HepG2 (cell line): ENCODE measurements around the gene TRPT1. TPM values are rescaled to one million over a fixed set of nuclear protein-coding genes. Genes with fewer than 3 reads are reported as not detected.

Experiments
- BORCS8-MEF2B ChIP-seq: sonication (generic); formaldehyde crosslinking; IDR thresholded peaks from 2 replicates; pipeline ENCODE4 v1.8.0; 2022; ENCODE audit warnings: mild to moderate bottlenecking, missing genetic modification reagents
- CREB3 ChIP-seq: sonication (generic); formaldehyde crosslinking; IDR thresholded peaks from 2 replicates; pipeline ENCODE4 v1.5.0; 2020; ENCODE audit warnings: missing genetic modification reagents
- FOSL2 ChIP-seq: sonication (generic); formaldehyde crosslinking; IDR thresholded peaks from 2 replicates; pipeline ENCODE4 v1.4.0; 2020; ENCODE audit warnings: missing genetic modification reagents
- FOXJ3 ChIP-seq: sonication (generic); formaldehyde crosslinking; IDR thresholded peaks from 2 replicates; pipeline ENCODE4 v1.4.0; 2020; ENCODE audit warnings: missing genetic modification reagents, mild to moderate bottlenecking, borderline replicate concordance
- GATA4 ChIP-seq: sonication (generic); IDR thresholded peaks from 2 replicates; pipeline ENCODE4 v1.6.1; 2016; ENCODE audit warnings: antibody characterized with exemption, low read depth, borderline replicate concordance
- GLMP ChIP-seq: sonication (generic); formaldehyde crosslinking; IDR thresholded peaks from 2 replicates; pipeline ENCODE4 v1.9.0; 2021; ENCODE audit warnings: missing genetic modification reagents, mild to moderate bottlenecking, borderline replicate concordance
- HMG20B ChIP-seq: conservative IDR thresholded peaks from 2 replicates; pipeline ENCODE4 v1.6.1; 2016; ENCODE audit warnings: missing genetic modification reagents, missing compliant biosample characterization
- NCOR1 ChIP-seq: fragments of 200-600 bp; sonication (generic); IDR thresholded peaks from 2 replicates; pipeline ENCODE4 v1.7.0; 2017; ENCODE audit warnings: antibody characterized with exemption, low read length, borderline replicate concordance
- NR2C2 ChIP-seq: sonication (generic); formaldehyde crosslinking; IDR thresholded peaks from 2 replicates; pipeline ENCODE4 v1.4.0; 2020; ENCODE audit warnings: missing genetic modification reagents, mild to moderate bottlenecking, moderate library complexity, borderline replicate concordance
- NRL ChIP-seq: sonication (generic); formaldehyde crosslinking; IDR thresholded peaks from 2 replicates; pipeline ENCODE4 v1.5.0; 2020; ENCODE audit warnings: missing genetic modification reagents, mild to moderate bottlenecking, moderate library complexity, borderline replicate concordance
- RBM22 ChIP-seq: fragments of 200-400 bp; formaldehyde crosslinking; optimal IDR thresholded peaks from 2 replicates; pipeline ENCODE3; 2017; ENCODE audit warnings: mild to moderate bottlenecking, low read length, moderate library complexity
- SKI ChIP-seq: fragments of 450-650 bp; IDR thresholded peaks from one replicate; pipeline ENCODE4 v1.6.1; 2018; ENCODE audit warnings: mild to moderate bottlenecking; ENCODE audit not compliant: partially characterized antibody
- SNAPC2 ChIP-seq: sonication (generic); formaldehyde crosslinking; IDR thresholded peaks from 2 replicates; pipeline ENCODE4 v1.8.1; 2022; ENCODE audit warnings: mild to moderate bottlenecking, missing genetic modification reagents
- SSRP1 ChIP-seq: IDR thresholded peaks from 2 replicates; pipeline ENCODE4 v1.6.1; 2016; ENCODE audit warnings: control low read depth
- TAF1 ChIP-seq: sonication (generic); formaldehyde crosslinking; IDR thresholded peaks from 2 replicates; pipeline ENCODE4 v1.4.0; 2020; ENCODE audit warnings: missing genetic modification reagents
- TBX2 ChIP-seq: sonication (generic); formaldehyde crosslinking; IDR thresholded peaks from 2 replicates; pipeline ENCODE4 v1.5.0; 2020; ENCODE audit warnings: missing genetic modification reagents, mild to moderate bottlenecking, borderline replicate concordance
- THAP8 ChIP-seq: sonication (generic); formaldehyde crosslinking; IDR thresholded peaks from 2 replicates; pipeline ENCODE4 v1.5.1; 2020; ENCODE audit warnings: missing genetic modification reagents, mild to moderate bottlenecking, borderline replicate concordance
- U2AF2 ChIP-seq: fragments of 200-400 bp; formaldehyde crosslinking; IDR thresholded peaks from 2 replicates; pipeline ENCODE4 v1.6.1; 2017; ENCODE audit warnings: low read depth, mild to moderate bottlenecking, low read length
- ZBTB49 ChIP-seq: sonication (generic); formaldehyde crosslinking; IDR thresholded peaks from 2 replicates; pipeline ENCODE4 v1.4.0; 2020; ENCODE audit warnings: missing genetic modification reagents, borderline replicate concordance
- ZNF205 ChIP-seq: IDR thresholded peaks from 2 replicates; pipeline ENCODE4 v1.6.1; 2018; ENCODE audit warnings: missing biosample characterization, missing genetic modification reagents
- ZNF234 ChIP-seq: sonication (generic); formaldehyde crosslinking; conservative IDR thresholded peaks from 2 replicates; pipeline ENCODE4 v1.5.1; 2020; ENCODE audit warnings: mild to moderate bottlenecking, missing genetic modification reagents
- ZNF264 ChIP-seq: sonication (generic); formaldehyde crosslinking; IDR thresholded peaks from 2 replicates; pipeline ENCODE4 v1.4.0; 2020; ENCODE audit warnings: missing genetic modification reagents
- ZNF672 ChIP-seq: sonication (generic); formaldehyde crosslinking; IDR thresholded peaks from 2 replicates; pipeline ENCODE4 v1.8.1; 2022; ENCODE audit warnings: missing genetic modification reagents
- ZNF678 ChIP-seq: sonication (generic); formaldehyde crosslinking; IDR thresholded peaks from 2 replicates; pipeline ENCODE4 v1.4.0; 2020; ENCODE audit warnings: mild to moderate bottlenecking, missing genetic modification reagents
- ZNF891 ChIP-seq: sonication (generic); formaldehyde crosslinking; IDR thresholded peaks from 2 replicates; pipeline ENCODE4 v1.5.0; 2020; ENCODE audit warnings: mild to moderate bottlenecking, missing genetic modification reagents
- polyA plus RNA-seq, 8 experiments: library from polyadenylated mRNA; depleted of rRNA in 3 of 8; stranded (reverse) in 7 of 8; unstranded in 1 of 8; fragments of >200 nt; fragmentation: Illumina TruSeq in 4 of 8; extraction: Trizol in 4 of 8; gene quantifications; 2 replicates each; pipeline versions ENCODE4 v1.2.1 to v1.2.3, GENCODE V29; 2011 to 2016; ENCODE audit warnings: low read depth in 4 of 8, missing spikeins in 1 of 8, mixed read lengths in 1 of 8; ENCODE audit not compliant: insufficient read depth in 1 of 8
- total RNA-seq, 5 experiments: library from RNA; depleted of rRNA; stranded (reverse); fragments of >200 nt; fragmentation: Illumina TruSeq; extraction: Trizol; gene quantifications; 2 replicates each; pipeline ENCODE4 v1.2.3, GENCODE V29; 2016; ENCODE audit warnings: low read depth in 1 of 5

TRPT1 gene
- total and polyA plus RNA-seq, 2 of the 13 experiments (the other 11 are each of a cell fraction or from before 2014, with no cell fraction given) = 24.8 to 40.7 TPM

DNA sequence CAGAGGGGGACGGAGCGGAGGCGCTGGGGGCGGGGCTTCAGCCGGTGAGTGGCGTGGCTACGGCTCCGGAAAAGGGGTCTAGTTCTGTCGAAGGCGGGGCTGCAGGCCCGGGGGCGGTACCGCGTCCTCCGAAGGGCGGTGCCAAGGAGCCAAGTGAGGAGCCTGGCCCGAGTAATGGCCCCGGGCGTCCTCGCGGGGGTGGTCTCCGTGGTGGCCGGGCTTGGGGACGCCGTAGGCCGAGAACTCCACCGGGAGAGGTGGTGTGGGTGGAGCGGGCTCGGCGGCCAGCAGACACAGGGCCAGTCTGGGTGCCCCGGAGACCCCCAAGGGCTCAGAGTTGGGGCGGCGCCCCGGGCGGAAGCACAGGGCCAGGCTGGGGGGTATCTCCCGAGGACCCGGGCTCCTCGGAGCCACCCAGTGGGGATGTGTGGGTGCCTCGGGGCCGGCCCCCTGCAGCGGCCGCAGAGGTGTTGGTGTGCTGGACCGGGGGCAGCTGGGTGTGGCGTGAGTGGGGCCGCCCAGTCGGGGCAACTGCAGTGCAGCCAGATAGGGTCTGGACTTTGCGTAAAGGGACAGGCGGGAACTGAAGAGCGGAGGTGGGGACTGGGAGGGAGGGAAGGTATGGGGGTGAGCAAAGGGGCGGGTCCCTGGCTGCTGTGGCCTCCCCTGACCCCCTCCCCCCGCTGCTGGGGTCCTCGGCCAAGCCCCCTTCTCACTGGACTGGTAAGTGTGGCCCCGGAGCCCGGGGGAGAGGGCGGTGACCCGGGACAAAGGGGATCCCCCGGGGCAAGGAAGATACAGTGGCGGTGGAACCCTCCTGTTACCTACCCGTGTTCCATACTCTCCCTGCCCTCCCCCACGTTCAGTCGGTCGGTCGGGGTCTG, 15.7 kb upstream of the TRPT1 start (continued):
- TF ChIP-seq HMG20B = no peak
- peak; percentile 66 for TF ChIP-seq TAF1 (CRISPR knock-in tag)
- TF ChIP-seq ZNF234 = no peak; the same call in 1 of the 2 replicates
- no peak for TF ChIP-seq NCOR1
- no peak for TF ChIP-seq ZNF264 (CRISPR knock-in tag)
- TF ChIP-seq CREB3 (CRISPR knock-in tag) = no peak
- TF ChIP-seq GATA4 = no peak
- TF ChIP-seq SSRP1 = no peak
- no peak for TF ChIP-seq GLMP (CRISPR knock-in tag)
- TF ChIP-seq ZNF205 (CRISPR knock-in tag) = no peak
- no peak for TF ChIP-seq NR2C2 (CRISPR knock-in tag)
- TF ChIP-seq SNAPC2 = no peak
- no peak for TF ChIP-seq ZNF891 (CRISPR knock-in tag)
- TF ChIP-seq NRL (CRISPR knock-in tag) = no peak; the same call in 1 of the 2 replicates
- no peak for TF ChIP-seq U2AF2
- no peak for TF ChIP-seq BORCS8-MEF2B (CRISPR knock-in tag)
- TF ChIP-seq ZNF678 (CRISPR knock-in tag) = 0 out of 2 replicates have a peak, but pooled peaks have one; percentile 0
- TF ChIP-seq FOSL2 (CRISPR knock-in tag) = no peak
- no peak for TF ChIP-seq ZNF672 (CRISPR knock-in tag)
- no peak for TF ChIP-seq FOXJ3 (CRISPR knock-in tag)
- peak; percentile 76; the same call in 1 of the 2 replicates for TF ChIP-seq THAP8 (CRISPR knock-in tag)
- no peak for TF ChIP-seq ZBTB49
- TF ChIP-seq RBM22 = no peak
- no peak; the same call in 1 of the 2 replicates for TF ChIP-seq TBX2 (CRISPR knock-in tag)
- no peak for TF ChIP-seq SKI
